ENCODE data around the gene RAP1GAP2.
"Not testable (repeated sequence)": the region's sequence is repeated elsewhere in the genome, so short reads cannot be mapped to it uniquely, and the experiment has no call there.

RAP1GAP2 gene

DNA sequence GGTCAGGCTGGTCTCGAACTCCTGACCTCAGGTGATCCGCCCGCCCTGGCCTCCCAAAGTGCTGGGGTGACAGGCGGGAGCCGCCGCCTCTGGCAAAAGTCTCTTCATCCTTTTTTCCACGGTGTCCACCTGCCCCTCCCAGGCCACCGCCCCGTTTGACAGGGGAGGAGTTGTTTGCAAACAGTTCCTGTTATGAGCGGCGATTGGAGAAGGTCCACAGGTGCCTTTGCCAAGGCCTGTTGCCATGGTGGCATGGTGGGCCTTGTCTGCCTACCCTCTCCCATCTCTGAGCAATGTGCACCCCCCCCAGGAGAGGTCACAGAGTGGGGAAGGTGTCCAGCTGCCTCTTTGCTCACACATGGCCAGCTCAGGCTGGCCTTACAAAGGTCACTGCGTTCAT, 16.0 kb upstream of the RAP1GAP2 start:
- DNase-seq (ENCODE audit: insufficient read length, low spot score): no peak
- FAIRE-seq: no peak
- TF ChIP-seq POLR2A (IDR thresholded peaks at IDR 0.05; ENCODE audit: low read depth, low read length): no peak

DNA sequence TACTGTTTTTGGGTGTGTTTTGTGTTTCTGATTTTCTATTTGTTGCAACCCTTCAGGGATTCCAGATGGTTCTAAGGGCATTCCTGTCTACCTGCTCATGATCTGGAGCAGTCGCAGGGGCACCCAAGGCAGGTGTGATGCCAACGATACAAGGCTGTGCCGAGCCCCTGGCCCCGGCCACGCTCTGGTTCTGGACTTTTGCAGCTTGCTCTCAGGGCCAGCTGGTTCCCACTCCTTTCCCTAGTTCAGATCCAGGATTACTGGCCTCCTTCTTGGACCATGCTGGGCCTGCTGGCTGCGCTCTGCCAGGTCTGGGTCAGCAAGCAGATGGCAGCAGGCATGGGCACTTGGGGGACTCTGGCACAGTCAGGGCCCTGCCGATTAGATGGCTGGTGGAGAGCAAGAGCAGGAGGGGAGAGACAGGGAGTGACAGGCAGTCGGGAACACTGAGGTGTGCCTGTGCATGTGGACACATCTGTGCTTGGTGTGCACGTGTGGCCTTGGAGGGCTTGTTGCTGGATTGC, 15.2 kb upstream of the RAP1GAP2 start:
- no peak for TF ChIP-seq POLR2A (IDR thresholded peaks at IDR 0.05; ENCODE audit: low read depth, low read length)
- FAIRE-seq (no peak), DNase-seq (ENCODE audit: insufficient read length, low spot score) (no peak)

DNA sequence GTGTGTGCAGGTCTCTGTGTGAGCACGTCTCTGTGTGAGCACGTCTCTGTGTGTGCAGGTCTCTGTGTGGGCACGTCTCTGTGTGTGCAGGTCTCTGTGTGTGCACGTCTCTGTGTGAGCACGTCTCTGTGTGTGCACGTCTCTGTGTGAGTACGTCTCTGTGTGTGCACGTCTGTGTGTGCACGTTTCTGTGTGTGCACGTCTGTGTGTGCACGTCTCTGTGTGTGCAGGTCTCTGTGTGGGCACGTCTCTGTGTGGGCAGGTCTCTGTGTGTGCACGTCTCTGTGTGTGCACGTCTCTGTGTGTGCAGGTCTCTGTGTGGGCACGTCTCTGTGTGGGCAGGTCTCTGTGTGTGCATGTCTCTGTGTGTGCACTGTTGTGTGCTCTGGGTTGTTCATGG, 14.6 kb upstream of the RAP1GAP2 start:
- FAIRE-seq; DNase-seq (ENCODE audit: insufficient read length, low spot score): not testable (repeated sequence)

DNA sequence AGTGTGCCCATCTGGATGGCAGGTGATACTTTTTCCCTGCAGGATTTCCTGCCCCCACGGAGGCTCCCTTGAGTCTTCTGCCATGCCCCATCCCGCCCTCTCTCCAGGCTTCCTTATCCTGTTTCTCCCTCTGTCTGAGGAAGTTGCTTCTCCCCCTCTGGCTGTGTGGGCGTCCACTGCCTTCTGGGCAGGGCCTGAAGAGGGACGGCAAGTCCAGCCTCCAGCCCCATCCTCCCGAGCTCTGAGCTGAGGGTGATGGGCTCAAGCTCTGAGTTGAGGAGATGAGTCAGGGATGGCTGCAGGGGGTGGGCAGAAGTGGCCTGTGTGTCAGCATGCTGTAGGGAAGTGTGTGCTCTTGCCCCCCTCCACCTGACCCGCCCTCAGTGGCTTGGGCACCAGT, 14.2 kb upstream of the RAP1GAP2 start:
- DNase-seq (ENCODE audit: insufficient read length, low spot score) (peak; percentile 60), FAIRE-seq (no peak)
- TF ChIP-seq POLR2A (IDR thresholded peaks at IDR 0.05; ENCODE audit: low read depth, low read length): no peak

DNA sequence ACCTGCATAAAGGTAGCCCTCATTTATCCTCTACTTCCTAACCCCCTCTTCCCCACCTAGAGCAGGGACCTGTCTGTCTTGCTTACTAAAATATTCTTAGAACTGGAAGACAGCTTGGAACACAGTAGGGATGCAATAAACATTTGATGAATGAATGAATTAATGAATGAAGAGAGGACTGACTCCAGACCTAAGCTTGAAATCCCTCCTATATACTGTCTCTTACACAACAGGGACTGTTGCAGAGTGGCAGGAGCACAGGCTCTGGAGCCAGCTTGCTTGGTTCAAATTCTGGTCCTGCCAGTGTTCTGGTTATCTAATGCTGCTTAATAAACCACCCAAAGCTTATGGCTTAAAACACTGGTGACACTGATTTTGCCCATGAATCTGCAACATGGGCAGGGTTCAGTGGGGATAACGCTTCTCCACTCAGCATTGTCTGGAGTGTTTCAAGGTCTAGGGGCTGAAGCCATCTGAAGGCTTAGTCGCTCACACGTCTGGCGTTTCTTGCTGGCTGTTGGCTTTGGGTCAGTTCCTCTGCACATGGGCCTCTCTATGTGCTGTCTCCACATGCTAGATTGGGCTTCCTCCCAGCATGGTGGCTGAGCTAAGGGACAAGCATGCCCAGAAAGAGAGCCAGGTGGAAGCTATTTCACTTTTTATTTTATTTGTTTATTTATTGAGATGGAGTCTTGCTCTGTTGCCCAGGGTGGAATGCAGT, 12.8 kb upstream of the RAP1GAP2 start:
- no peak for TF ChIP-seq POLR2A (IDR thresholded peaks at IDR 0.05; ENCODE audit: low read depth, low read length)
- DNase-seq (ENCODE audit: insufficient read length, low spot score): no peak
- FAIRE-seq: no peak

DNA sequence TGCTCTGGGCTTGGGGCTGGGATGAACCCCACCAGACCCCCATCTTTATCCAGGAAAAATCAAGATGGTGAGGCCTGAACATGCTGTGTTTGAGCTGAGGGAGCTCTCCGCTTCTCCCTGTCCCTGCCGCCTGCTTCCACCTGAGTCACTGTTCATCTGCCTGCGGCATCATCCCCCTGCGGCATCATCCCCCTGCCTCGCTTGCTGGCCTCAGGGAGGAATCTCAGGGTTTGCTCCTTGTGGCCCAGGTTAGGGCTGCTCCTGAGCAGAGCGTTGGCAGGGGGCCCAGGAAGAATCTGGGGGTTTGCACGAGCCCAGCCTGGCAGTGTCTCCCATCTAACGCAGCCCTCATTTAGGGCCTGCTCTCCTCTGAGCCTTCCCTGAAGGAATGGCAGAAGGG, 11.4 kb upstream of the RAP1GAP2 start:
- TF ChIP-seq POLR2A (IDR thresholded peaks at IDR 0.05; ENCODE audit: low read depth, low read length): no peak
- DNase-seq (ENCODE audit: insufficient read length, low spot score): no peak
- no peak for FAIRE-seq

DNA sequence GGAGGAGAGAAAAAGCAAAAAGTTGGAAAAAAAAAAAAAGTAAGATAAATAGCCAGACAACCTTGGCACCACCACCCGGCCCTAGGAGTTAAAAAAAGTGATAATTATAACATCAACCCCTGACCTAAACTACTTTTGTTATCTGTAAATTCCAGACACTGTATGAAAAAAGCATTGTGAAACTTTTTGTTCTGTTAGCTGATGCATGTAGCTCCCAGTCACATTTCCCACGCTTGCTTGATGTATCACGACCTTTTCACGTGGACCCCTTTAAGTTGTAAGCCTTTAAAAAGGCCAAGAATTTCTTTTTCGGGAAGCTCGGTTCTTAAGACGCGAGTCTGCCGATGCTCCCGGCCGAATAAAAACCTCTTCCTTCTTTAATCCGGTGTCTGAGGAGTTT, 10.9 kb upstream of the RAP1GAP2 start:
- DNase-seq (ENCODE audit: insufficient read length, low spot score); FAIRE-seq: not testable (repeated sequence)

DNA sequence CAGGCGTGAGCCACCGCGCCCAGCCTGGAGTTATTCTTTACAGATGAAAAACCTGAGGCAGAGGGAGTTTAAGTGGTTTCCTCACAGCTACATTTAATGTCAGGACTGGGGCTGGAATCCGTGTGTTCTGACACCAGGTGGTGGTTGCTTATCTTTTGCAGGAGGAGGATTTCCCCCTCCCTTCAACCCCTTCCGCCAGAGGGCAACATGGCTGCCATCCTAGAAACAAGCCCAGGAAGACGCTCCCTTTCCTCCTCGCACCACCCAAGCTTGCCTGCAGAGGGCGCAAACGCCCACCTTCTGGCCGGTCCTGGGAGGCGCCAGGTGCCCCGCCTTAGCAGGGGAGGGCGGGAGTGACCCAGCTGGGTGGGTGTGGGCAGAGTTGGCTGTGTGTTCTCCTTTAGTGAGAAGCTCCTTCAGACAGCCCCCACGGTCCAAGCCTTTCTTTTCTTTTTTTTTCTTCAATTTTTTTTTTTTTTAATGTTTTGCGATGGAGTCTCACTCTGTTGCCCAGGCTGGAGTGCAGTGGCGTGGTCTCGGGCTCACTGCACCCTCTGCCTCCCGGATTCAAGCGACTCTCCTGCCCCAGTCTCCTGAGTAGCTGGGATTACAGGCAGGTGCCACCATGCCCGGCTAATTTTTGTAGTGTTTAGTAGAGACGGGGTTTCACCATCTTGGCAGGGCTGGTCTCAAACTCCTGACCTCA, 9.9 kb upstream of the RAP1GAP2 start:
- TF ChIP-seq POLR2A (IDR thresholded peaks at IDR 0.05; ENCODE audit: low read depth, low read length): no peak
- peak; percentile 90 for DNase-seq (ENCODE audit: insufficient read length, low spot score)
- FAIRE-seq: peak; percentile 72

DNA sequence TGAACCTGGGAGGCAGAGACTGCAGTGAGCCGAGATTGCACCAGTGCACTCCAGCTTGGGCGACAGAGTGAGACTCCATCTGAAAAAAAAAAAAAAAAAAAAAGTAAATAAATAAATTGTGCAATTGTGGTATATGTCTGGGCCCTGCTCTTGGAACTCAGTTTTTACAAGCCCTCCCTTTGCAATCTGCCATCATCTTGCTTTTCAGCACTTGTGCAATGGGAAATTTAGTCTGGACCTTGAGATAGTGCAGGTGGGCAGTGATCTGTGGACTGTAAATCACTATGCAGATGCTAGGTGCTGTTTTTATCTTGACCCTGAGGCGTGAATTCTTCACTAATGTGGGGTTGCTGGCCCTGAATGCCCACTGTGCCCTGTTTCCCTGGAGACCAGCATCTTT, 6.5 kb upstream of the RAP1GAP2 start:
- no peak for DNase-seq (ENCODE audit: insufficient read length, low spot score)
- FAIRE-seq: no peak
- no peak for TF ChIP-seq POLR2A (IDR thresholded peaks at IDR 0.05; ENCODE audit: low read depth, low read length)

DNA sequence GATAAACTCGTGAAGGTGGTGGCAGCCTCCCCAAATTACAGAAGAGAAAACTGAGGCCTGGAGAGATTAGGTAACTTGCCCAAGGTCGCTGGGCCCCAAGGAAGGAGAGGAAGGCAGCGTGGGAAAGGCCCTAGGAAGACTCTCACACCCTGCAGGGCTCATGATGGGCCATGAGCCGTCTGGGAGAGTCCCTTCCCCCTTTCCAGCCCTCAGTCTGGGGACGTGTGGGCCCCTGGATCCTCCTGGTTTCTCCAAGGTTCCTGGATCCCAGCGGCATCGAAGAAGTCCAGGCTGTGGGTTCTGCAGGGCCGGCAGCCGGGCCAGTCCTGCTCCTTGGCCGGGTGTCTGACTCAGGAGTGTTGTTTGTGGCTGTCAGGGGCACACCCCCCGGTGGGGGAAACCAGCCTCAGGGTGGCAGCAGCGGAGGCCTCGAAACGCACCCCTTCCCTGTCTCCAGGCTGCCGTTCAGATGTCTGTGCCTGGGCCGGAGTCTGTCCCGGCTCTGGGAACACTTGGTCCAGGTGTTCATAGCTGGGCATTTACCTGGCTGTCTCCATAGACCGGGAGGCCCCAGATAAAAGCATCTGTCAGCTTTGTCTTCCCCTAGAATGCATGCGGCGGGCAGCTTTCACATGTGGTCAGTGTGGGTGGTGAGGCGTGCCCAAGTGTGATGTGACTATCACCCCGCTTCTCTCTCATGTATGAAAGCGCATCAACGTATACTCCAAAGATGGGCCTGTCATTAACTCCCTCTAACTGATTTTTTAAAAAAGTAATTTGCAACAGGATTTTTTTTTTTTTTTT, 3.7 kb upstream of the RAP1GAP2 start:
- no peak for TF ChIP-seq POLR2A (IDR thresholded peaks at IDR 0.05; ENCODE audit: low read depth, low read length)
- DNase-seq (ENCODE audit: insufficient read length, low spot score) (no peak), FAIRE-seq (no peak)

DNA sequence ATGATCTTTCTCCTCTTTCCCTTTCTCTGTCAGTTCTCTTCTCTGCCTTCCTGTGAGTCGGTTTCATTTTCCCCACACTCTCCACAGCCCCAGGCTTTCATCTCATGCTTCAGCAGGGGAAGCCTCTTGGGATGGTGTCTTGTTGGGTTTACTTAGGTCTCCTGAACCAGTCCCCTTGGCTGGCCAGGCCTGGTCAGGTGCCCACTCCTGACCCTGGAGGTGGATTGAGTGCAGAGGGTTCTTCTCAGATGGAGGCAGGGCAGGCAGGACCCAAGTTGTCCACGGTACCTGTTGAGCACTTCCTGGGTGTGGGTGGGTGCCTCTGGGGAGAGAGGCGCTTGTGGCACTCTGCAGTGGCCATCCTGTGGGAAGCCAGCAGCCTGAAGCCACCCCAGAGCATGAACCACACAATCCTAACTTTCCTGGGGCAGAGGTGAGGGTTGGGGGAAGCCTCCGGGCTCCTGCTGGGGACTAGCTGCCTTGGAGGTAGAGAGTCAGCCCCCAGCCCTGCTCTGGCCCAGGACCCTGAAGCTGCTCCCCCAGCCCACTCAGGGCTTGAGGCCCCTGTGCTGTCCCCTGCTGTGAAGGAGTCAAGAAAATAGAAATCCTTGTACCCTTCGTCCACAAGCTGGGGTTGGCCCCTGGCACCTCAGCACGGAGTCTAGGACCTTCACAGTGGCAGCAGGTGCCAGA, 2.0 kb upstream of the RAP1GAP2 start:
- no peak for TF ChIP-seq POLR2A (IDR thresholded peaks at IDR 0.05; ENCODE audit: low read depth, low read length)
- FAIRE-seq: no peak
- no peak for DNase-seq (ENCODE audit: insufficient read length, low spot score)

DNA sequence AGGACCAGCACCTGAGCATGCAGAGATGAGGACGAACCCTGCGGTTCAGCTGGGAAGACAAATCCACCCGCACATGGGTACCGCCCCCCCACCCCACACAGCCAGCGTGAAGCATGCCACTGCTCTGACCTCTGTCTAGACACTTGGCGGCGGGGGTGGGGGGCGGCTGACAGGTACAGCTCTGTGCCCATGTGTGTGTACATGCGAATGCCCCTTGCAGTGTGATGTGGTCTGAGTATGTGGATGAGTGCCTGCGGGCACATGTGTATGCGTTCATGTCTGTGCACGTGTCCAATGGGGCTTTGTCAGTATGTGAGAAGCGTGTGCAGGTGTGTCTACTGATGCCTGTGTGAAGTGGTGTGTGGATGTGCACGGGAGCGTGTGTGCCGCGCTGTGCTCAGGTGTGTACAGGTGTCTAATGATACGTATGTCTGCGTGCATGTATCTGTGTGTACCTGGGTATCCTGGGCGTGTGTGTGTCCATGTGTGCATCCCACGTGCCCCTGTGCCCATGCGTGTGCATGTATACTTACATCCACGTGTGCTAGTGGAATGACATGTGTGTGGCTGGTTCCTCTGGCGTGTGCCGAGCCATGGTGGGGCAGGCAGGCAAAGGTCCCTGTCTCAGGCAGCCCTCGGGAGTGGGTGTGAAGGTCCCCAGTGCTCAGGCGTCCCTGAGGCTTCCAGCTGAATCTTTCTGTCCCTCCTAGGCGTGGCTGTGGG, 636 bp upstream of the RAP1GAP2 start:
- TF ChIP-seq POLR2A (IDR thresholded peaks at IDR 0.05; ENCODE audit: low read depth, low read length): no peak
- FAIRE-seq (no peak), DNase-seq (ENCODE audit: insufficient read length, low spot score) (no peak)

DNA sequence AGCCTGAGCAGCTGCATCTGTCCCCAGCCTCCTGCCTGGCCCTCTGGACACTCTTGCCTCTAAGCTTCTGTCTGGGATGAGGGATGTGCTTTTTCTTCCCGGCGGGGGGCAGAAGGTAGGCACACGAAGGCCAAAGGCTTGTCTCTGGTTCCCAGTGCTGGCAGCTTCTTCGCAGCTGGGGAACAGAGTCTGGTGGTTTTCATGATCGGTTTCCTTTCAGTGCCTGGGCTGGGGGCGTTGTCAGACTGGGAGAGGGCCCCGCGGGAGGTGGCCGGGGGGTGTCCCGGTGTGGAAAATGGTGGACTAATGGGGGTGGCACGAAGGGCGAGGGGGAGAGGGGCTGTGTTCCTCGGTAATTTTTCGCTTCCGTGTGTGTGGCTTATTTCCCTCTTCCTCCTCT, 988 bp downstream of the RAP1GAP2 start:
- no peak for DNase-seq (ENCODE audit: insufficient read length, low spot score)
- TF ChIP-seq POLR2A (IDR thresholded peaks at IDR 0.05; ENCODE audit: low read depth, low read length): no peak

More for the DNA sequence above, 988 bp downstream of the RAP1GAP2 start:
- FAIRE-seq: no peak
